Breast epithelium (tissue), 4 donors: Measurements from ENCODE around the gene SCAMP5. TPM values are rescaled to one million over a fixed set of nuclear protein-coding genes. Genes with fewer than 3 reads are reported as not detected.

Experiments
- DNase-seq, 2 donors: peaks; one replicate each; pipeline ENCODE4 v3.0.0-alpha.2; 2019; ENCODE audit warnings: low spot score in 2 of 2
- H3K27ac ChIP-seq, 2 donors: fragments of 200-600 bp; sonication (generic) in 1 of 2; one replicate each; pipeline ENCODE4 v1.5.1; 2016 to 2019; ENCODE audit warnings: mild to moderate bottlenecking in 1 of 2
- H3K27me3 ChIP-seq, 2 donors: fragments of 200-600 bp; sonication (generic) in 1 of 2; one replicate each; pipeline versions ENCODE4 v1.5.1 to v1.6.0; 2017 to 2019; ENCODE audit warnings: control low read depth in 1 of 2, mild to moderate bottlenecking in 1 of 2
- H3K36me3 ChIP-seq: fragments of 200-600 bp; one replicate; pipeline ENCODE4 v1.5.1; 2019
- H3K4me1 ChIP-seq, 2 donors: fragments of 200-600 bp; sonication (generic); one replicate each; pipeline ENCODE4 v1.5.1; 2016 to 2019; ENCODE audit warnings: control low read depth in 1 of 2
- H3K4me3 ChIP-seq, 3 donors: fragments of 200-600 bp; sonication (generic); 1 replicate in 2 of 3; 2 replicates in 1 of 3; pipeline ENCODE4 v1.5.1; 2016 to 2019; ENCODE audit warnings: mild to moderate bottlenecking in 3 of 3, moderate library complexity in 2 of 3
- H3K9me3 ChIP-seq, 2 donors: fragments of 200-600 bp; sonication (generic) in 1 of 2; one replicate each; pipeline ENCODE4 v1.5.1; 2016 to 2019; ENCODE audit warnings: control low read depth in 1 of 2
- POLR2A ChIP-seq: fragments of 450-650 bp; IDR thresholded peaks from one replicate; pipeline ENCODE4 v1.6.1; 2016; ENCODE audit warnings: antibody characterized with exemption, mild to moderate bottlenecking, moderate library complexity
- POLR2AphosphoS5 ChIP-seq, 3 donors: sonication (generic); formaldehyde crosslinking; IDR thresholded peaks; one replicate each; pipeline ENCODE4 v1.6.1; 2017; ENCODE audit warnings: antibody characterized with exemption in 3 of 3
- intact Hi-C: fragments of 100-400 bp; cut with DNase I; formaldehyde crosslinking; loops from one replicate; pipeline ENCODE4 v1.15.1; 2023; ENCODE audit warnings: low total_unique reads
- total RNA-seq, 3 donors: library from RNA; depleted of rRNA; stranded (reverse); fragments of >200 nt; gene quantifications; one replicate each; pipeline ENCODE4 v1.1.0, GENCODE V29; 2016
- TF ChIP-seq, protein P1 (sequence below), 3 donors: fragments of 450-650 bp; IDR thresholded peaks; one replicate each; pipeline ENCODE4 v1.5.1; 2016 to 2017; ENCODE audit warnings: antibody characterized with exemption in 3 of 3, mild to moderate bottlenecking in 3 of 3, moderate library complexity in 3 of 3

SCAMP5 gene
- total RNA-seq, 3 donors from 2014 or later, result 2.2 to 7.5 (median 4.5) TPM

DNA sequence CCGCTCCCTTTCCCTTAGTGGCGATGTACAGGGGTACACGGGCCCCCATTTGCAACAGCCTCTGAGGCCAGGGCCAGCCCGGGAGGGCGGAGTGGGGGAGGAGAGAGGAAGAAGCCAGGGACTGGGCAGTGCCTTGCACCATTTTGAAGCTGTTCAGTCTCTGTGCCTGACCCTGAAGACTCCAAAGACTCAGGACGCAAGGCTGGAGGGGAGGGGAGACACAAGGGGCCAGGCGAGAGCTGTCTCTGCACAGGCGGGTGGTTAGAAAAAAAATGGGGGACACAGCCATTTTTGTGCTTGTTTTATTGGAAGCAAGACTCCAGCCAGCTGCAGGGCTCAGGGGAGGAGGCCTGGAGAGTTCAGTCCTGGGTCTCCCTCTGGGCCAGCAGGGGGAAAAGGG lies 40.3 kb upstream of the SCAMP5 start:
- H3K4me1 ChIP-seq, result peaks cover 4 to 10% of the 10 kb centered on the region in 2 donors
- H3K27ac ChIP-seq, result peak overlapping the region in 1 of 2 donors; percentile 90
- intact Hi-C loops, result loop anchor here (10.0 kb wide), 1 partner anchor 180 kb away; no protein-coding TSS in a partner anchor
- no peaks in the 10 kb centered on the region for H3K36me3 ChIP-seq
- H3K27me3 ChIP-seq, result no peaks in the 10 kb centered on the region
- no peak for DNase-seq
- no peak for TF ChIP-seq POLR2A
- TF ChIP-seq, protein P1, sequence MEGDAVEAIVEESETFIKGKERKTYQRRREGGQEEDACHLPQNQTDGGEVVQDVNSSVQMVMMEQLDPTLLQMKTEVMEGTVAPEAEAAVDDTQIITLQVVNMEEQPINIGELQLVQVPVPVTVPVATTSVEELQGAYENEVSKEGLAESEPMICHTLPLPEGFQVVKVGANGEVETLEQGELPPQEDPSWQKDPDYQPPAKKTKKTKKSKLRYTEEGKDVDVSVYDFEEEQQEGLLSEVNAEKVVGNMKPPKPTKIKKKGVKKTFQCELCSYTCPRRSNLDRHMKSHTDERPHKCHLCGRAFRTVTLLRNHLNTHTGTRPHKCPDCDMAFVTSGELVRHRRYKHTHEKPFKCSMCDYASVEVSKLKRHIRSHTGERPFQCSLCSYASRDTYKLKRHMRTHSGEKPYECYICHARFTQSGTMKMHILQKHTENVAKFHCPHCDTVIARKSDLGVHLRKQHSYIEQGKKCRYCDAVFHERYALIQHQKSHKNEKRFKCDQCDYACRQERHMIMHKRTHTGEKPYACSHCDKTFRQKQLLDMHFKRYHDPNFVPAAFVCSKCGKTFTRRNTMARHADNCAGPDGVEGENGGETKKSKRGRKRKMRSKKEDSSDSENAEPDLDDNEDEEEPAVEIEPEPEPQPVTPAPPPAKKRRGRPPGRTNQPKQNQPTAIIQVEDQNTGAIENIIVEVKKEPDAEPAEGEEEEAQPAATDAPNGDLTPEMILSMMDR (IDR thresholded peaks at IDR 0.05), result no peak
- no peak for TF ChIP-seq POLR2AphosphoS5 (IDR thresholded peaks at IDR 0.05)
- peak overlapping the region in 2 of 3 donors; percentile 61 to 86 for H3K4me3 ChIP-seq
- no peaks in the 10 kb centered on the region for H3K9me3 ChIP-seq

DNA sequence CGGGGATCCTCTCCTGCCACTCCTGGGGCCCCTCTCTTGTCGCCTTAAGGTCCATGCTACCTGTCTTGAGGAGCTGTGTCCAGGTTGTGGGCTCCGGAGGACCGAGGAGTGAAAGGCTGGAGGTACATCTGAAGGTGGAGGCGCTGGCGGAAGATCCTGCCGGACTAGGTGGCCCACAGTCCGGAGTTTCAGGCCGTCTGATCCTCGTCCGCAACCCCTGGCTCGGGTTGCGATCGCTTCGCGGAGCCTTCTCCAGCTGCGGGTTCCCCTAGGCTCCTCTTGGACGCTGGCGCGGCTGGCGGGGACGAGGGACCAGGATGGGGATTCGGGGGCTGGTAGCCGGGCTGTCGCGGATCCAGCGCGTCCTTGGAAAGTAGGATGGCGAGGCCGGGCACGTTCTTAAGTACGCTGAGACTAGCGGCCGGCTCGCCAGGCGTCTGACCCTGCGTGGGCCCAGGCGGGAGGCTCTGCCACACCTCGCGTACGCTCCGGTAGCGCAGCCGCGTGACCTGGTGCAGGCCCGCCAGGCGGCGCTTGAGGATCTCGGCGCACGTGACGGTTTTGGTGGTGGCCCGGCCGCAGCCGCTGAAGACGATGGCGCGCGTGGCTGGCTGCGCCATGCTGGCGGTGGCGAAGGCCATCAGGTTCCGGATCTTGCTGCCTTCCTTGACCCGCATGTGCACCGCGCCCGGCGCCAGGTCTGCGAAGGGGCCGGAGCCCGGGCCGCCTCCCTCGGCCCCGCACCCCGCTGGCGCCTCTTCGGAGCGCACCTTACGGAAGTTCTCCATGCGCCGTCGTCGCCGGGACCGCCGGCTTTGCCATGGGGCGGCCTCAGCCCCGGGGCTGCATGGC lies 39.3 kb upstream of the SCAMP5 start:
- Histone ChIP-seq H3K27me3 (no peaks in the 10 kb centered on the region), H3K4me3 (peak overlapping the region; percentile 61 to 86 (median 70)), H3K9me3 (no peaks in the 10 kb centered on the region), H3K27ac (peak overlapping the region; percentile 73 to 90), H3K36me3 (no peaks in the 10 kb centered on the region), H3K4me1 (peaks cover 4 to 10% of the 10 kb centered on the region in 2 donors)
- peak; percentile 35 to 68 for DNase-seq
- intact Hi-C loops, result loop anchor here (10.0 kb wide), 1 partner anchor 181 kb away; no protein-coding TSS in a partner anchor
- TF ChIP-seq POLR2A, result no peak
- TF ChIP-seq, protein P1 (IDR thresholded peaks at IDR 0.05), result peak in 2 of 3 donors; percentile 29 to 33
- TF ChIP-seq POLR2AphosphoS5 (IDR thresholded peaks at IDR 0.05), result peak in 1 of 3 donors; percentile 51

DNA sequence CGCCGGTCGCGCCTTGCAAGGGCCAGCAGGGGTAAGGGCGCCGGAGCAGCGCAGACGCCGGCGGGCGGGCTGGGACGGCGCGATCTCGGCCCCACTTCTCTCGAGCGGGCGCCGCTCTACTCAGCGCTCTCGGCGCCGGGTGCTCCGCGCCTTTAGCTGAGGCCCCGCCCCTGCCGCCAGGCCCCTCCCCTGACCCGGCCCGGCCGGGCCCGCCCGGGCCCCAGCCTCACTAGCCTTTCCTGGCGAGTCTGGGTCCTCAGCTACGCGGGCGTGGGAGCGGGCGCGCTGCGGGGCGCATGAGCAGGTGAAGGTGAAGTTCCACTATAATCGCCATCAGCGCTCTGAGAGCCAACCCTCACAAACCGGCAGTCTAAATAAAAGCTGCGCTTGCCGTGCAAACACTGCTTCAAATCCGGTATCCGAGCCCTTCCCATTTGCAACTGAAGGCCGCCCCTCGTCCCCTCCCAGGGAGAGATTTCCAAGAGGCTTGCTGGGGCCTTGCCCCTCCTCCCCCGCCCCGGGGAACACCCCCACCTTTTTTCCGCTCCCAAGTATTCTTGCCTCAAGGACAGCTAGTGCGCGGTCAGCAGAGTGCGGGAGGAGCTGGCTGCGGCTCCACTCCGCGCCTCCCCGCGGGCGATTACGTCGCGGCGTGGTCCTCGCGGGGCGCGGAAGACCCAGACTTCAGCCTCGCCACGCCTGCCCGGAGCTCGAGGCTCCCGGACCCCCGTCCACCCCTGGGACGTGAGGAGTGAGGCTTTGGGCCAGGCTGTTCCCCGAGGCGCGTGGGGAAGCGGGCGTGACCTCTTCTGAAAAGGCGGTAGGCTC lies 38.5 kb upstream of the SCAMP5 start, which contains the start of gene RPP25:
RPP25 (minus strand) TSS at position 125 of the 828 bp plus-strand sequence. CDS start 189 bp downstream, outside the sequence.
- peak; percentile 43 to 57 for DNase-seq
- intact Hi-C loops, result loop anchor here (10.0 kb wide), 1 partner anchor 182 kb away; no protein-coding TSS in a partner anchor

DNA sequence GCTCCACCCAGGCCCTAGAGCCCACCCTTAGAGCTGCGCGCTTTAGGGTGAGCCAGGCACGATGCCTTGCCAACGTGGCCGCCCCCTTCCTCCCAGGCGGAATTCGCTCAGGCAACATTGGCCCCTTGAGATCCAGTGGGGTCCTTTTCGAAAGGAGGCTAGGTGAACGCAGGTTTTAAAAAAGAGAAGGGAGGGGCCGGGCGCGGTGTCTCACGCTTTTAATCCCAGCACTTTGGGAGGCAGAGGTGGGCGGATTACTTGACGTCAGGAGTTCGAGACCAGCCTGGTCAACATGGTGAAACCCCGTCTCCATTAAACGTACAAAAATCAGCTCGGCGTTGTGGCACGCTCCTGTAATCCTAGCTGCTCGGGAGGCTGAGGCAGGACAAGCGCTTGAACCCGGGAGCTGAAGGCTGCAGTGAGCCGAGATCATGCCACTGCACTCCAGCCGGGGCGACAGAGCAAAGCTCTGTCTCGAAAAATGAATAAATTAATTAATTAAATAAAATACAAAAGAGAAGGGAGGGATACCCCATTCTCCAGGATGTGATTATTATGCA lies 37.8 kb upstream of the SCAMP5 start:
- Histone ChIP-seq H3K4me1 (peaks cover 4 to 10% of the 10 kb centered on the region in 2 donors), H3K4me3 (peak overlapping the region; percentile 61 to 86 (median 70)), H3K27me3 (no peaks in the 10 kb centered on the region), H3K36me3 (no peaks in the 10 kb centered on the region), H3K27ac (peak overlapping the region; percentile 73 to 90), H3K9me3 (no peaks in the 10 kb centered on the region)
- TF ChIP-seq, protein P1 (IDR thresholded peaks at IDR 0.05), result no peak
- no peak for TF ChIP-seq POLR2A
- no peak for DNase-seq
- intact Hi-C loops, result loop anchor here (10.0 kb wide), 1 partner anchor 183 kb away; no protein-coding TSS in a partner anchor

More for the DNA sequence above, 38.5 kb upstream of the SCAMP5 start, which contains the start of gene RPP25:
- H3K4me1 ChIP-seq, result peaks cover 4 to 10% of the 10 kb centered on the region in 2 donors
- peak within 1 kb of the TSS; percentile 61 to 86 (median 70) for H3K4me3 ChIP-seq
- H3K27me3 ChIP-seq, result no peaks in the 10 kb centered on the region
- no peaks in the 10 kb centered on the region for H3K9me3 ChIP-seq
- H3K27ac ChIP-seq, result peak within 1 kb of the TSS; percentile 73 to 90
- H3K36me3 ChIP-seq, result no peaks in the 10 kb centered on the region
- peak in 1 of 3 donors; percentile 21 for TF ChIP-seq POLR2AphosphoS5 (IDR thresholded peaks at IDR 0.05)
- TF ChIP-seq, protein P1 (IDR thresholded peaks at IDR 0.05), result no peak
- TF ChIP-seq POLR2A, result no peak
